NOMO-1 treated with DMSO at 0.1 percent for 48 hours (cell line): ENCODE results near the gene MAZ.
"Not testable (repeated sequence)": the region's sequence is repeated elsewhere in the genome, so short reads cannot be mapped to it uniquely, and the experiment has no call there.

Source experiments
- DNase-seq: peaks from one replicate; lab custom pipeline; 2025; ENCODE audit not compliant: unreplicated experiment; lab: John Stamatoyannopoulos, UW

Gene MAZ

DNA sequence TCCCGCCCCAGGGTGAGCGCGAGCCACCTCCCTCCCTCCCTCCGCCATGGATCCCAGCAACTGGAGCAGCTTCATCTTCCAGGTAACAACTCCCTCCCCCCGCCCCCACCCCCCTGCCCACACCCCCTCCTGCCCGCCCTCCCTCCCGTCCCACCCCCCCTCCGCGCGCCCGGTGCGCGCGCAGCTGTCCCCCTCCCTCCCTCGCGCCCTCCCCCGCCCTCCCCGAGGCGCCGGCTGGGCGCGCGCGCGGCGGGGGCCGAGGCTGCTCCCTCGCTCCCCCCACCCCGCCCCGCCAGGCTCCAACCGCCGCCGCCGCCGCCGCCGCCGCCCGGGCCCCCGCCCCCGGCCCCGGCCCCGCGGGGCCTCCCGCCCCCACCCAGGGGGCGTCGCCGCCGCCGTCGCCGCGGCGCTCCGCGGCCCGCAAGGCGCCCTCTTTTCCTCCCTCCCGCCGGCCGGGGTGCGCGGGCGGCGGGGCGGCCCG, at the start of gene MAZ:
Gene MAZ (plus strand): TSS at position 431 of the 481 bp plus-strand sequence. CDS start 173 bp downstream, outside the sequence.
- DNase-seq = peak; percentile 69

DNA sequence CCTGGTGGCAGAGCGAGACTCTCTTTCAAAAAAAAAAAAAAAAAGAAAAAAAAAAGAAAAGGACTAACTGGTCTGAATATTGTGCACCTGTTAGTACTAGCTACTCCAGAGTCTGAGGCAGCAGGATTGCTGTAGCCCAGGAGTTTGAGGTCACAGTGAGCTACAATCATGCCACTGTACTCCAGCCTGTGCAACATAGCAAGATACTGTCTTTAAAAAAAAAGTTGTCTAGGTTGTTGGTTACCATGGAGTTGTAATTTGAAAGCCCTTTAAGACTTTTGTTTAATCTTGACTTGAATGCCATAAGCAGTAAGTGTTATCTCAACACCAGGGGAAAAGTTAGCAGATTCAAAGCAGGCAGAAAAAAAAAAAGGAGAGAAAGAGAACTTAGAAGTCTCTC, 49.7 kb upstream of the MAZ start:
- DNase-seq = no peak

- not testable (repeated sequence) for DNase-seq
These were observed 49.2 kb upstream of the MAZ start for GRCh38 chr16:29757086-29757485.

DNA sequence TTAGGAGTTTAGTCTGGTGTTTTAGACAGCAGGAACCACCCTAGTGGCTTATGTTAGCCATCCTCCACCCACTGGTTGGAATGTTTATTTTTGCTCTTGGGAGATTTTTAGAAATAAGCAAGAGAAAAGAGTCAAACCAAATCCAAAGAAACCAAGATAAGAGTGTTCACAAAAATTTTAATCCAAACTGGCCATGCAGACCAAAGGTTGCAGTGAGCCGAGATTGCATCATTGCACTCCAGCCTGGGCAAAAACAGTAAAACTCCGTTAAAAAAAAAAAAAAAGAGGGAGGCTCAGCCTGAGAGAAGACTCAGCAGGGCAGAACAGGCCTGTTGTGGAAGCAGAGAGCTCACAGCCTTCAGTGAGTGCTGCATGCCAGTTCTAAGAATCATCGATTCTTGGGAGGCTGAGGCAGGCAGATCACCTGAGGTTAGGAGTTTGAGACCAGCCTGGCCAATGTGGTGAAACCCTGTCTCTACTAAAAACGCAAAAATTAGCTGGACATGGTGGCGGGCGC, 48.3 kb upstream of the MAZ start:
- peak; percentile 51 for DNase-seq

DNA sequence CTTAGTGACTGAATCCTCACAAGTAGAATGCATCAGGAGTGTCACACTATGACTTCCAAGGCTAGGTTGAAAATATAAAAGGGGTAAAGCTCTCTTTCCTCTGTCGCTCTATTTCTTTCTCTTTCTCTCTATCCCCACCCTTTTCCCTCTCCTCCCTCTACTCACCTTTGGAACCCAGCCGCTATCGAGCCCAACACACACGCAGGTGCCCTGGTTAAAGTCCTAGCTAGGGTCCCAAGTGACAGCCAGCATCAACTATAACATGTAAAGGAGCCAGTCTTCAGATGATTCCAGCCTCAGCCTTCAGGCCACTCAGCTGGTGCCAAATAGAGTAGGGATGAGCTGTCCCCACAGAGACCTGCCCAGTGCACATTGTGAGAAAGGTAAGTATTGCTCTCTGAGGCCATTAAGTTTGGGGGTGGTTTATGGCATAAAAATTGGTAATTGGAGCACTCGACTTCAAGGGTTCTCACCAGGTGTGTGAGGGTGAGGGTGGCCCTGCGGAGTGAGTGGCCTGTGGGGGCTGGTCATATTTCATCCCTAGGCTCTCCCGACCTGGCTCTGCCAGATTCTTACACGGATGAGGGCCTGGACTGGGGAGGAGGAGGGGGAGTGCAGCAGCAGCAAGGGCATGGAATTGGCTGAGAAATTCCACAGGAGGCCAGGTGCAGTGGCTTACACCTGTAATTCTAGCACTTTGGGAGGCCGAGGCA, 45.6 kb upstream of the MAZ start:
- no peak for DNase-seq

DNA sequence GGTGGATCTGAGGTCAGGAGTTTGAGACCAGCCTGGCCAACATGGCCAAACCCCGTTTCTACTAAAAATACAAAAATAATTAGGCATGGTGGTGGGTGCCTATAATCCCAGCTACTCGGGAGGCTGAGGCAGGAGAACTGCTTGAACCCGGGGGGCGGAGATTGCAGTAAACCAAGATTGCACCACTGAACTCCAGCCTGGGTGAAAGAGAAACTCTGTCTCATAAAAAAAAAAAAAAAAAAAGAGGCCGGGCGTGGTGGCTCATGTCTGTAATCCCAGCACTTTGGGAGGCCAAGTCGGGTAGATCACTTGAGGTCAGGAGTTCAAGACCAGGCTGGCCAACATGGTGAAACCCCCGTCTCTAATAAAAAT, 45.1 kb upstream of the MAZ start:
- DNase-seq = not testable (repeated sequence)

DNA sequence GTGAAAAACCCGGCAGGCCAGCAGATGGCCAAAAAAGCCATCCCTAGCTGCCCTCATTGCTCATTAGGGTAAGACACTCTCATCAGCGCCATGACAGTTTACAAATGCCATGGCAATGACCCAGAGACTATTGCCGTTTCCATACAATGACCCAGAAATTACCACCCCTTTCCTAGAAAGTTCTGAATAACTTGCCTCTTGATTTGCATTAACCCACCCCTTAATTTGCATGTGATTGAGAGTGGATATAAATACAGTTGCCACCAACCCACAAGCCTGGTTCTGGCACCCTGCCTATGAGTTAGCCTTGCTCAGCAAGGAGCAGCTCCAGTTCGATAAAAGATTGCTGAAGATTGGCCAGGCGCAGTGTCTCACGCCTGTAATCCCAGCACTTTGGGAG, 44.4 kb upstream of the MAZ start:
- no peak for DNase-seq

- peak; percentile 29 for DNase-seq
These were observed 43.0 kb upstream of the MAZ start for GRCh38 chr16:29763326-29763725.

- no peak for DNase-seq
These were observed 40.9 kb upstream of the MAZ start for GRCh38 chr16:29765167-29766032.

GRCh38 chr16:29766571-29766970, 39.8 kb upstream of the MAZ start:
- no peak for DNase-seq

DNA sequence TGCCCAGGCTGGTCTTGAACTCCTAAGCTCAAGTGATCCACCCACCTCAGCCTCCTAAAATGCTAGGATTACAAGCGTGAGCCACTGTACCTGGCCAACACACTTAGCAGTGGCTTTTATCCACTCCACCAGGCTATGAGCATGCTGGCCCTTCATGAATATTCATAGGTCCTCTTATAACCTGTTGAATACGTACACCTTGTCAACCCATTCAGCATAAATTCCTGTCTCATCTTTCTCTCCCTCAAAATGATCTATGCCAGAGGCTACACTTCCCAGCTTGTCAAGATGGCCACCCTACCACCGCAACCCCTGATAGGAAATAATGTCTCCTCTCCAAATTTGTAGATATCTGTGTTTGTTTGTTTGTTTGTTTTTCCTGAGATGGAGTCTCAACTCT, 39.3 kb upstream of the MAZ start:
- DNase-seq = no peak

GRCh38 chr16:29769507-29769906, 36.8 kb upstream of the MAZ start:
- no peak for DNase-seq

DNA sequence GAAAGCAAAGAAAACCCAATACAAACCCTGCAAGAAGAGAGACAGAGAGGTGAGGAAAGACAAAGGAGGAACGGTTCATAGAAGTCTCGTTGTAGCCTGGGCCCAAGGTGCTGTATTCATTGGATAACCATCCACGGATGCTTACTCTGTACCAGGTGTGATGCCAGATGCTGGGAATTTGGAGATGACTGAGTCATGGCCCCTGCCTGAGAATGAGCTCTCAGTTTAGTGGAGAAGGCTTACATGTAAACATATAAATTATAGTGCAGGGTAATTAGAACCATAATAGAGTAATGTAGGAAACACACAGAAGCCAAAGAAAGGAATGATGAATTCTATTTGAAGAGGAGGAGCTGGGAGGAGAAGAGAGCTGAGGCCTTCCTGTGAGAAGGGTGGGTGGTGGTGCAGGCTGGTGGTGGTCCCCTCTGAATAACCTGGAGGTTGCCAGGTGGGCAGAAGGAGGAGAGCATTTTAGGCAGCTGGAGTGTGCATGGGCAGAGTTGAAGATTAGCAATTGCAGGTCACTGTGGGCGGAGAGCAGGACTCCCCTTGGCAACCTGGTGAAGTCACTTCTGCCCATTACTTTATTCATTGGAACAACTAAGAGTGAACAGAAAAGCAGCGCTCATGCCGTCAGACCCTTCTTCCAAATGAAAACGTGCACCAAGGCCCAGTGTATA, 35.9 kb upstream of the MAZ start:
- no peak for DNase-seq

DNA sequence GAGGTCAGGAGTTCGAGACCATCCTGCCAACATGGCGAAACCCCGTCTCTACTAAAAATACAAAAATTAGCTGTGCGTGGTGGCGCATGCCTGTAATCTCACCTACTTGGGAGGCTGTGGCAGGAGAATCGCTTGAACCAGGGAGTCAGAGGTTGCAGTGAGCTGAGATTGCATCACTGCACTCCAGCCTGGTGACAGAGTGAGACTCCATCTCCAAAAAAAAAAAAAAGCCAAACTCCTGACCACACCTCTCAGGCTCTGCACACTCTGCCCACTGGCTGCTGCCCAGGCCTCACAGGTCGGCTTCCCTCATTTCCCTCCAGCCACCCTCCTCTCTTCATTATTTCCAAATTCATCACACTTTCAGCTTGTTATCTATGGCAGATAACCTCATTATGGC, 34.0 kb upstream of the MAZ start:
- not testable (repeated sequence) for DNase-seq

DNA sequence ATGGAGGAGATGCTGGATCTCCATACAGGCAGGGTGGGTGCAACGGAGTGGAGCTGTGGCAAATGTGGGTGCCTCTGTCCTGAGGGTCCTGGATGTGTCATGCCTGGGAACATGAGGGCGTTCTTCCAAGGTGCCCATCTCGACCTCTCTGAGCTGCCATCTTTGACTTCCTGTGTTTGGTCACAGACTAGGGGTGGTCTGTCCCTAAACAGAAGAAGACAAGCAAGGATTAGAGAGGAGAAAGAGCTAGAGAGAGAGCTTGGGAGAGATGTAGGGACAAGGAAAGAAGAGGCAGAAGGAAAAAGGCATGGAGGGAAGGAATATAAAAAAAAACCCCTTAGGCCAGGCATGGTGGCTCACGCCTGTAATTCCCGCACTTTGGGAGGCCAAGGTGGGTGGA, 31.6 kb upstream of the MAZ start:
- no peak for DNase-seq

- DNase-seq = no peak
These were observed 30.5 kb upstream of the MAZ start for GRCh38 chr16:29775742-29776408.

GRCh38 chr16:29777576-29778350, 28.6 kb upstream of the MAZ start, which contains the start of gene ZG16:
Gene ZG16 (plus strand): TSS chr16:29778256. CDS start chr16:29779267, 1,011 bp downstream.
- DNase-seq = no peak

DNA sequence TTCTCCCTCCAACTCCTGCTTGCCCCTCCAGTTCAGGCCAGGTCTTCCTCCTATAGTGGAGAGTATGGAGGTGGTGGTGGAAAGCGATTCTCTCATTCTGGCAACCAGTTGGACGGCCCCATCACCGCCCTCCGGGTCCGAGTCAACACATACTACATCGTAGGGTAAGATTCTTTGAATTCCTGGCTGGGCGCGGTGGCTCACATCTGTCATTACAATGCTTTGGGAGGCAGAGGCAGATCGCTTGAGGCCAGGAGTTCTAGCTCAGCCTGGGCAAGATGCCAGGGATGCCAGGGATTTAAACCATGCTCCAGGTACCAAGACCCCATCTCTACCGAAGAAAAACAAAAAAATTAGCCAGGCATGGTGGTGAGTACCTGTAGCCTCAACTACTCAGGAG, 26.9 kb upstream of the MAZ start:
- no peak for DNase-seq

- DNase-seq = not testable (repeated sequence)
These were observed 23.0 kb upstream of the MAZ start for GRCh38 chr16:29783094-29783953.
